H1 (cell line): ENCODE results near the gene KANSL3. TPM values are rescaled to one million over a fixed set of nuclear protein-coding genes. Genes with fewer than 3 reads are reported as not detected.

Experiments
- CTCF ChIA-PET: fragments of 300-600 bp; sonication (Branson Sonifier 250); formaldehyde crosslinking; loops from one replicate; lab custom pipeline; 2021; ENCODE audit not compliant: partially characterized antibody; lab: Charles Lee
- POLR2A ChIA-PET: fragments of 300-600 bp; sonication (Branson Sonifier 250); formaldehyde crosslinking; loops from one replicate; lab custom pipeline; 2021; ENCODE audit warnings: inconsistent platforms; ENCODE audit not compliant: partially characterized antibody; lab: Charles Lee
- DNase-seq, 2 experiments: peaks; one replicate each; pipeline versions ENCODE4 v3.0.0 to v3.0.0-alpha.2; 2010 to 2022; ENCODE audit warnings: low spot score in 2 of 2, low read depth in 1 of 2, mixed read lengths in 1 of 2
- FAIRE-seq: peaks from 2 replicates; lab custom pipeline; 2011; peaks lifted over from hg19 to GRCh38; lab: Jason Lieb, UNC
- H2AFZ ChIP-seq: 2 replicates; pipeline ENCODE4 v1.8.1; 2012; ENCODE audit warnings: low read length, inconsistent platforms
- H2AK5ac ChIP-seq: 2 replicates; pipeline ENCODE4 v1.6.1; 2013; ENCODE audit warnings: low read depth, low read length
- H2BK120ac ChIP-seq: replicated peaks from 2 replicates; pipeline ENCODE3; 2013; ENCODE audit warnings: low read depth, low read length, inconsistent platforms
- H2BK12ac ChIP-seq: 2 replicates; pipeline ENCODE4 v1.6.1; 2013; ENCODE audit warnings: low read depth, low read length
- H2BK15ac ChIP-seq: 2 replicates; pipeline ENCODE4 v1.6.1; 2013; ENCODE audit warnings: low read length
- H2BK20ac ChIP-seq: 2 replicates; pipeline ENCODE4 v1.6.1; 2013; ENCODE audit warnings: low read length
- H2BK5ac ChIP-seq: 2 replicates; pipeline ENCODE4 v1.6.1; 2013; ENCODE audit warnings: low read depth, low read length
- H3K14ac ChIP-seq: 2 replicates; pipeline ENCODE4 v1.6.1; 2013; ENCODE audit warnings: inconsistent platforms; ENCODE audit not compliant: insufficient read length
- H3K18ac ChIP-seq: 2 replicates; pipeline ENCODE4 v1.6.1; 2013; ENCODE audit warnings: low read length; ENCODE audit errors: extremely low read depth
- H3K23ac ChIP-seq: 2 replicates; pipeline ENCODE4 v1.6.1; 2013; ENCODE audit warnings: inconsistent platforms; ENCODE audit not compliant: insufficient read length
- H3K23me2 ChIP-seq: 2 replicates; pipeline ENCODE4 v1.6.1; 2013; ENCODE audit warnings: low read depth, low read length
- H3K27ac ChIP-seq: 2 replicates; pipeline ENCODE4 v1.6.1; 2011; ENCODE audit warnings: low read depth, low read length, inconsistent platforms
- H3K27me3 ChIP-seq, 4 experiments: replicated peaks in 1 of 4; 1 replicate in 1 of 4; 2 replicates in 3 of 4; pipeline versions ENCODE4 v1.6.1 to v1.8.1; 2011 to 2013; ENCODE audit warnings: low read length in 3 of 4, mild to moderate bottlenecking in 3 of 4, inconsistent platforms in 2 of 4, mixed read lengths in 2 of 4, moderate library complexity in 1 of 4; ENCODE audit not compliant: control insufficient read depth in 3 of 4, insufficient read depth in 3 of 4; ENCODE audit errors: extremely low read depth in 1 of 4
- H3K36me3 ChIP-seq, 4 experiments: 2 replicates each; pipeline versions ENCODE4 v1.6.1 to v1.8.1; 2011 to 2013; ENCODE audit warnings: mild to moderate bottlenecking in 4 of 4, low read length in 3 of 4, moderate library complexity in 2 of 4, control low read depth in 1 of 4, inconsistent platforms in 1 of 4; ENCODE audit not compliant: insufficient read depth in 4 of 4, control insufficient read depth in 2 of 4
- H3K4ac ChIP-seq: replicated peaks from 2 replicates; pipeline ENCODE3; 2013; ENCODE audit warnings: low read length, low read depth, mixed read lengths, inconsistent platforms; ENCODE audit not compliant: insufficient read length
- H3K4me1 ChIP-seq, 4 experiments: replicated peaks in 1 of 4; 1 replicate in 1 of 4; 2 replicates in 3 of 4; pipeline versions ENCODE4 v1.6.1 to v1.8.1; 2011 to 2013; ENCODE audit warnings: low read length in 3 of 4, inconsistent platforms in 2 of 4, mixed read lengths in 1 of 4; ENCODE audit not compliant: insufficient read depth in 4 of 4, control insufficient read depth in 3 of 4
- H3K4me2 ChIP-seq, 2 experiments: 2 replicates each; pipeline versions ENCODE4 v1.6.1 to v1.8.1; 2011 to 2013; ENCODE audit warnings: low read depth in 2 of 2, low read length in 2 of 2, control low read depth in 1 of 2, inconsistent platforms in 1 of 2, mild to moderate bottlenecking in 1 of 2; ENCODE audit not compliant: insufficient read depth in 1 of 2
- H3K4me3 ChIP-seq, 4 experiments: fragments of 200-600, 300-600 bp in 1 of 4; sonication (generic), shearing (Covaris generic), sonication (Bioruptor Twin) in 1 of 4; 2 replicates each; pipeline versions ENCODE4 v1.5.1 to v1.8.1; 2011 to 2016; ENCODE audit warnings: low read length in 4 of 4, low read depth in 3 of 4, control low read depth in 2 of 4, inconsistent platforms in 2 of 4, mild to moderate bottlenecking in 2 of 4, mixed read lengths in 1 of 4, moderate library complexity in 1 of 4; ENCODE audit not compliant: insufficient read depth in 2 of 4; ENCODE audit errors: extremely low read depth in 1 of 4
- H3K56ac ChIP-seq: replicated peaks from 2 replicates; pipeline ENCODE3; 2013; ENCODE audit warnings: low read depth, mild to moderate bottlenecking, mixed read lengths, low read length, inconsistent platforms; ENCODE audit not compliant: insufficient read length
- H3K79me1 ChIP-seq: 2 replicates; pipeline ENCODE4 v1.6.1; 2013; ENCODE audit warnings: low read depth, low read length, control low read depth
- H3K79me2 ChIP-seq, 2 experiments: 2 replicates each; pipeline versions ENCODE4 v1.6.1 to v1.8.1; 2012 to 2013; ENCODE audit warnings: low read length in 2 of 2, mild to moderate bottlenecking in 2 of 2, inconsistent platforms in 1 of 2; ENCODE audit not compliant: insufficient read depth in 2 of 2, control insufficient read depth in 1 of 2
- H3K9ac ChIP-seq, 4 experiments: replicated peaks in 1 of 4; 1 replicate in 1 of 4; 2 replicates in 3 of 4; pipeline versions ENCODE4 v1.6.1 to v1.8.1; 2011 to 2013; ENCODE audit warnings: low read depth in 3 of 4, low read length in 3 of 4, control low read depth in 2 of 4, mild to moderate bottlenecking in 2 of 4, moderate library complexity in 2 of 4, inconsistent platforms in 1 of 4; ENCODE audit errors: extremely low read depth in 1 of 4
- H3K9me3 ChIP-seq, 2 experiments: 2 replicates each; pipeline versions ENCODE4 v1.6.1 to v1.8.1; 2012 to 2013; ENCODE audit warnings: mild to moderate bottlenecking in 2 of 2, moderate library complexity in 2 of 2, control low read depth in 1 of 2, inconsistent platforms in 1 of 2, low read depth in 1 of 2, low read length in 1 of 2, mixed read lengths in 1 of 2; ENCODE audit not compliant: insufficient read depth in 2 of 2
- H4K20me1 ChIP-seq, 2 experiments: replicated peaks in 1 of 2; 2 replicates each; pipeline versions ENCODE3 to v1.8.1; 2011 to 2013; ENCODE audit warnings: inconsistent platforms in 2 of 2, low read length in 2 of 2, mild to moderate bottlenecking in 1 of 2; ENCODE audit not compliant: insufficient read depth in 2 of 2, control insufficient read depth in 1 of 2
- H4K5ac ChIP-seq: 2 replicates; pipeline ENCODE4 v1.6.1; 2013; ENCODE audit warnings: low read length, low read depth, mixed read lengths, inconsistent platforms; ENCODE audit not compliant: insufficient read length
- H4K8ac ChIP-seq: 2 replicates; pipeline ENCODE4 v1.8.0; 2013; ENCODE audit warnings: mild to moderate bottlenecking, moderate library complexity, low read length, inconsistent platforms; ENCODE audit not compliant: insufficient read depth; ENCODE audit errors: extremely low read depth
- H4K91ac ChIP-seq: replicated peaks from 2 replicates; pipeline ENCODE3; 2013; ENCODE audit warnings: low read length, mixed read lengths, inconsistent platforms; ENCODE audit not compliant: insufficient read length
- ATF3 ChIP-seq: IDR thresholded peaks from 2 replicates; pipeline ENCODE4 v1.6.1; 2011; ENCODE audit warnings: low read depth, mild to moderate bottlenecking, low read length; ENCODE audit not compliant: insufficient read depth
- CHD1 ChIP-seq: IDR thresholded peaks from 2 replicates; pipeline ENCODE4 v1.6.1; 2012; ENCODE audit warnings: low read depth, low read length, improper control_type of control experiment
- RFX5 ChIP-seq: IDR thresholded peaks from 2 replicates; pipeline ENCODE4 v1.6.1; 2011; ENCODE audit warnings: low read depth, low read length, improper control_type of control experiment, borderline replicate concordance
- SAP30 ChIP-seq: fragments of 300-600 bp; sonication (generic); IDR thresholded peaks from 2 replicates; pipeline ENCODE4 v1.7.1; 2012; ENCODE audit warnings: low read length, moderate library complexity, mild to moderate bottlenecking, inconsistent platforms; ENCODE audit not compliant: insufficient read depth, insufficient replicate concordance
- WGBS, 2 experiments: shearing (Covaris generic) in 1 of 2; methylation state at CpG; one replicate each; pipeline versions ENCODE4 v1.1.6 to v1.1.7; 2013 to 2015; ENCODE audit warnings: low lambda C conversion rate in 2 of 2, mixed read lengths in 2 of 2, inconsistent platforms in 1 of 2, low coverage in 1 of 2, missing lambda C conversion rate in 1 of 2; ENCODE audit not compliant: insufficient replicate concordance in 2 of 2, insufficient coverage in 1 of 2, insufficient read length in 1 of 2; ENCODE audit errors: extremely low coverage in 1 of 2, missing lambda C conversion rate in 1 of 2; 5-methylcytosine and 5-hydroxymethylcytosine counted together
- polyA plus RNA-seq, 7 experiments: library from polyadenylated mRNA; depleted of rRNA in 3 of 7; stranded (reverse) in 5 of 7; unstranded in 2 of 7; fragments of >200 nt in 5 of 7; fragments of 200-250 nt in 2 of 7; gene quantifications; 1 replicate in 5 of 7; 2 replicates in 1 of 7; 4 replicates in 1 of 7; pipeline versions ENCODE4 v1.2.1 to v1.2.3, GENCODE V29; 2011 to 2013; ENCODE audit warnings: missing spikeins in 2 of 7, mixed read lengths in 2 of 7
- total RNA-seq: library from RNA; stranded (reverse); fragmentation: NEBNext Ultra II Directional; extraction: Animal tissue kit (Norgen Biotek cat#: 25700); gene quantifications from 2 replicates; pipeline ENCODE4 v1.2.1, GENCODE V29; 2021

The KANSL3 gene
- total and polyA plus RNA-seq, 2 of the 8 experiments (the other 6 are each of a cell fraction or from before 2014, with no cell fraction given), result 19.8 to 31.4 TPM

DNA sequence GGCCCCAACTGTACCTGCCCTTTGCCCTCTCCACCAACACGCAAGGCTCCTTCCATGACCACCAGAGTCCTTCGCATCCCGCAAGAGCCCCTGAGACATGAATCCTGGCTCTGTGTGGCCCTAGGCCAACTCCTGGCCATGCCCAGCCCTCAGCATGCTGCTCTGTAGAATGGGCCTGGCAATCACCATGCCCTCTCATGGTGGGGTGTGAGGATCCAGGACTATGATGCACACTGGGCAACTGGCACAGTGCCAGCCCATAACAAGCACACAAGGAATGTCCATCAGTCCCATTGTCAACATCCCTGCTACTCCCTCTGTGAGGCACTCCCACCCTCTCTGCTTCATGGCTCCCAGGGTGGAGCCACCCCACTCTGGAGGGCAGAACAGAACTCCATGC lies 49.2 kb upstream of the KANSL3 start:
- H3K18ac ChIP-seq, result no peak overlapping the region
- no peak overlapping the region for H2BK20ac ChIP-seq
- no peak overlapping the region for H3K9ac ChIP-seq
- H2BK120ac ChIP-seq, result no peak overlapping the region
- H3K4me1 ChIP-seq, result peaks cover 0 to 6% (median under 1%) of the 10 kb centered on the region in 4 experiments; a peak in 3 of 7 replicates
- no peak overlapping the region for H4K5ac ChIP-seq
- no peak overlapping the region for H3K4me2 ChIP-seq
- H2AFZ ChIP-seq, result no peak overlapping the region
- FAIRE-seq (no peak), DNase-seq (no peak)
- H4K20me1 ChIP-seq, result no peaks in the 10 kb centered on the region
- no peak overlapping the region for H4K8ac ChIP-seq
- 0 out of 2 replicates have a peak overlapping the region, but pooled peaks have one; percentile 1 for H2BK5ac ChIP-seq
- no peak overlapping the region for H3K14ac ChIP-seq
- no peaks in the 10 kb centered on the region for H3K79me2 ChIP-seq
- ChIA-PET POLR2A (interaction anchor here (0.9 kb wide), 1 partner anchor 10 kb away, joined by 3 read pairs; no protein-coding TSS in a partner anchor), CTCF (interaction anchor here (2.7 kb wide), 1 partner anchor 12 kb away, joined by 7 read pairs; no protein-coding TSS in a partner anchor)
- H3K23me2 ChIP-seq, result no peaks in the 10 kb centered on the region
- 83% methylated on average over 3 of the region's 3 CpGs; no CpG with 5 or more reads in 1 of the 2 experiments for WGBS, 2 experiments
- no peak overlapping the region for H3K4me3 ChIP-seq
- H3K27ac ChIP-seq, result no peak overlapping the region
- H3K36me3 ChIP-seq, result no peaks in the 10 kb centered on the region
- H3K79me1 ChIP-seq, result no peaks in the 10 kb centered on the region
- H2BK15ac ChIP-seq, result no peak overlapping the region
- H3K56ac ChIP-seq, result no peak overlapping the region
- no peaks in the 10 kb centered on the region for H3K27me3 ChIP-seq
- no peak overlapping the region for H2BK12ac ChIP-seq
- no peak overlapping the region for H3K23ac ChIP-seq
- no peak overlapping the region for H3K4ac ChIP-seq
- no peak overlapping the region for H4K91ac ChIP-seq
- no peaks in the 10 kb centered on the region for H3K9me3 ChIP-seq
- no peak overlapping the region for H2AK5ac ChIP-seq
- TF ChIP-seq CHD1 (no peak), ATF3 (no peak), SAP30 (no peak), RFX5 (no peak)
